ENCODE measurements around the gene TP73.

GRCh38 chr1:3618531-3618880 is 33.8 kb upstream of the TP73 start:
- TF ChIP-seq EZH2 (IDR thresholded peaks at IDR 0.05; ENCODE audit: insufficient read depth, poor library complexity, severe bottlenecking) (no peak), EZH2phosphoT487 (IDR thresholded peaks at IDR 0.05; ENCODE audit: insufficient read depth, low read depth) (no peak)

Data from GM23248 (cell line).